Spleen (tissue), 7 donors: ENCODE results near the gene GNB3.

Experiments
- CTCF ChIP-seq, 11 experiments: fragments of 200-600 bp in 7 of 11; fragments of 450-650 bp in 4 of 11; sonication (generic) in 4 of 11; IDR thresholded peaks in 8 of 11; conservative IDR thresholded peaks in 3 of 11; 1 replicate in 7 of 11; 2 replicates in 4 of 11; pipeline versions ENCODE4 v1.4.0 to v1.8.0; 2016 to 2021; ENCODE audit warnings: antibody characterized with exemption in 11 of 11, inconsistent platforms in 4 of 11, mild to moderate bottlenecking in 1 of 11
- POLR2A ChIP-seq, 3 donors: fragments of 450-650 bp; IDR thresholded peaks; one replicate each; pipeline ENCODE4 v1.5.1; 2017; ENCODE audit warnings: antibody characterized with exemption in 3 of 3, mild to moderate bottlenecking in 1 of 3
- donor health status: DM: no; HTN: no; CAD: no; lungs with moderate emphysema.
- donor health status: DM: no; HTN: no; CAD: no.
- donor health status: DM: no; HTN: no; CAD: no.

- no peak for TF ChIP-seq CTCF (IDR thresholded peaks at IDR 0.05 in 8 of 11, conservative IDR thresholded peaks at IDR 0.05 in 3 of 11)
- TF ChIP-seq POLR2A (IDR thresholded peaks at IDR 0.05): no peak
Measured at GRCh38 chr12:6826734-6827436, 13.8 kb upstream of the GNB3 start.
